ENCODE results near the gene HBG2. TPM values are rescaled to one million over a fixed set of nuclear protein-coding genes. Genes with fewer than 3 reads are reported as not detected.

HBG2 gene
- total and polyA plus RNA-seq, 8 donors = 1,963 to 7,853 (median 3,552) TPM; not detected in 2

GRCh38 chr11:5277807-5278382 is 23.3 kb upstream of the HBG2 start:
- Histone ChIP-seq H3K27ac (no peak overlapping the region), H3K9me3 (no peaks in the 10 kb centered on the region), H3K27me3 (no peaks in the 10 kb centered on the region), H3K4me1 (no peaks in the 10 kb centered on the region), H3K36me3 (no peaks in the 10 kb centered on the region), H3K4me3 (no peak overlapping the region)
- no peak for DNase-seq
- ATAC-seq = no peak
- TF ChIP-seq, protein P1, sequence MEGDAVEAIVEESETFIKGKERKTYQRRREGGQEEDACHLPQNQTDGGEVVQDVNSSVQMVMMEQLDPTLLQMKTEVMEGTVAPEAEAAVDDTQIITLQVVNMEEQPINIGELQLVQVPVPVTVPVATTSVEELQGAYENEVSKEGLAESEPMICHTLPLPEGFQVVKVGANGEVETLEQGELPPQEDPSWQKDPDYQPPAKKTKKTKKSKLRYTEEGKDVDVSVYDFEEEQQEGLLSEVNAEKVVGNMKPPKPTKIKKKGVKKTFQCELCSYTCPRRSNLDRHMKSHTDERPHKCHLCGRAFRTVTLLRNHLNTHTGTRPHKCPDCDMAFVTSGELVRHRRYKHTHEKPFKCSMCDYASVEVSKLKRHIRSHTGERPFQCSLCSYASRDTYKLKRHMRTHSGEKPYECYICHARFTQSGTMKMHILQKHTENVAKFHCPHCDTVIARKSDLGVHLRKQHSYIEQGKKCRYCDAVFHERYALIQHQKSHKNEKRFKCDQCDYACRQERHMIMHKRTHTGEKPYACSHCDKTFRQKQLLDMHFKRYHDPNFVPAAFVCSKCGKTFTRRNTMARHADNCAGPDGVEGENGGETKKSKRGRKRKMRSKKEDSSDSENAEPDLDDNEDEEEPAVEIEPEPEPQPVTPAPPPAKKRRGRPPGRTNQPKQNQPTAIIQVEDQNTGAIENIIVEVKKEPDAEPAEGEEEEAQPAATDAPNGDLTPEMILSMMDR (IDR thresholded peaks at IDR 0.05) = no peak
- intact Hi-C loops (cut with DNase I) = no loop called here

- Histone ChIP-seq H3K27ac (no peak overlapping the region), H3K4me1 (no peaks in the 10 kb centered on the region), H3K27me3 (no peaks in the 10 kb centered on the region), H3K36me3 (no peaks in the 10 kb centered on the region), H3K9me3 (no peaks in the 10 kb centered on the region), H3K4me3 (no peak overlapping the region)
- intact Hi-C loops (cut with DNase I) = no loop called here
- TF ChIP-seq, protein P1 (IDR thresholded peaks at IDR 0.05) = no peak
- DNase-seq = no peak
- ATAC-seq = no peak
Measured at GRCh38 chr11:5276697-5277096, 22.1 kb upstream of the HBG2 start.

GRCh38 chr11:5275369-5276110 is 21.0 kb upstream of the HBG2 start:
- Histone ChIP-seq H3K36me3 (no peaks in the 10 kb centered on the region), H3K27me3 (no peaks in the 10 kb centered on the region), H3K4me1 (no peaks in the 10 kb centered on the region), H3K9me3 (no peaks in the 10 kb centered on the region), H3K27ac (no peak overlapping the region), H3K4me3 (no peak overlapping the region)
- intact Hi-C loops (cut with DNase I) = no loop called here
- ATAC-seq (no peak), DNase-seq (no peak)
- TF ChIP-seq, protein P1 (IDR thresholded peaks at IDR 0.05) = no peak

GRCh38 chr11:5274395-5274794 is 19.8 kb upstream of the HBG2 start:
- no peak overlapping the region for H3K4me3 ChIP-seq
- no peaks in the 10 kb centered on the region for H3K36me3 ChIP-seq
- no peak for DNase-seq
- TF ChIP-seq, protein P1 (IDR thresholded peaks at IDR 0.05) = no peak
- H3K9me3 ChIP-seq = no peaks in the 10 kb centered on the region
- H3K4me1 ChIP-seq = no peaks in the 10 kb centered on the region
- no peaks in the 10 kb centered on the region for H3K27me3 ChIP-seq
- H3K27ac ChIP-seq = no peak overlapping the region
- intact Hi-C loops (cut with DNase I) = no loop called here
- no peak for ATAC-seq

DNA sequence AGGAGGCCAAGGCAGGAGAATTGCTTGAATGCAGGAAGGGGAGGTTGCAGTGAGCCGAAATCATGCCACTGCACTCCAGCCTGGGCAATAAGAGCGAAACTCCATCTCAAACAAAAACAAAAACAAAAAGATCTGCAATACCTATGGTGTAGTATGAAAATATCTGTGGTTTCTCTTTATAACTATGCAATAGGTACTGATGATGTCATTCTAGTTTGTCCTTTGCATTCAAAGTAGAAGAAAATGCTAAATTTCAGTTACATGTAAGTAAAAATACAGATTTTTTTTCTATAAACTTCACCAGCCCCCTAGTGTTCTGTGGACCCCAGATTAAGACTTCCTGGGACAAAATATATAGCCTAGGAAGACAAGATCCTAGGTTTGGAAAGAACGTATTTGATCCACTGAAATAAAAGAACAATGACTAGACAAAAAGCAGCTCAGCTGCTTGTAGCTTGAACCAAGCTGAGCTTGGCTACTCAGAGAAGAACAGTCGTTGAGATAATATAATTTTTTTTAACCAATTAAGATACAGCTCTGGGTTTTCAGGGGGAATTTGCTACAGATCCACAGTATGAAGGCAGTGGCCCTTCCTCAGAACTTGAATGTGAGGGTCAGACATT is 17.9 kb upstream of the HBG2 start:
- Histone ChIP-seq H3K27ac (no peak overlapping the region), H3K4me1 (no peaks in the 10 kb centered on the region), H3K9me3 (no peaks in the 10 kb centered on the region), H3K27me3 (no peaks in the 10 kb centered on the region), H3K36me3 (no peaks in the 10 kb centered on the region), H3K4me3 (no peak overlapping the region)
- ATAC-seq (no peak), DNase-seq (no peak)
- TF ChIP-seq, protein P1 (IDR thresholded peaks at IDR 0.05) = no peak
- intact Hi-C loops (cut with DNase I) = no loop called here

Measured in left lung (tissue), 10 donors.